CD4-positive, CD25-positive, alpha-beta regulatory T cell (primary cell): ENCODE data around the gene MICAL3. TPM values are rescaled to one million over a fixed set of nuclear protein-coding genes. Genes with fewer than 3 reads are reported as not detected.

Experiments used
- ATAC-seq, 2 donors: fragments of 150-1000 bp; cut with Tn5 transposase; one replicate each; pipeline ENCODE4 v1.10.0; 2021; ENCODE audit warnings: low read depth in 2 of 2, moderate number of reproducible peaks in 2 of 2, moderate library complexity in 1 of 2
- DNase-seq, 3 donors: peaks; one replicate each; pipeline versions ENCODE4 v3.0.0 to v3.0.0-alpha.2; 2012 to 2022; ENCODE audit warnings: mixed read lengths in 1 of 3
- H3K27ac ChIP-seq: one replicate; pipeline ENCODE4 v1.7.0; 2013; ENCODE audit warnings: mild to moderate bottlenecking, low read length; ENCODE audit not compliant: insufficient read depth, poor library complexity, severe bottlenecking
- H3K27me3 ChIP-seq: one replicate; pipeline ENCODE4 v1.7.0; 2013; ENCODE audit warnings: low read length; ENCODE audit not compliant: control insufficient read depth, insufficient read depth
- H3K36me3 ChIP-seq: one replicate; pipeline ENCODE4 v1.7.0; 2013; ENCODE audit warnings: mild to moderate bottlenecking, low read length, moderate library complexity; ENCODE audit not compliant: control insufficient read depth, insufficient read depth
- H3K4me1 ChIP-seq: 2 replicates; pipeline ENCODE4 v1.7.0; 2013; ENCODE audit warnings: mild to moderate bottlenecking, low read length; ENCODE audit not compliant: insufficient read depth, control insufficient read depth, poor library complexity, severe bottlenecking
- H3K4me3 ChIP-seq: one replicate; pipeline ENCODE4 v1.7.0; 2013; ENCODE audit warnings: low read depth, mild to moderate bottlenecking, low read length, moderate library complexity
- H3K9me3 ChIP-seq, 2 experiments: 1 replicate in 1 of 2; 2 replicates in 1 of 2; pipeline ENCODE4 v1.7.0; 2013; ENCODE audit warnings: low read length in 2 of 2, mild to moderate bottlenecking in 1 of 2, moderate library complexity in 1 of 2; ENCODE audit not compliant: control insufficient read depth in 2 of 2
- H3K27ac Mint-ChIP-seq, 3 donors: one replicate each; pipeline ENCODE4 v1.8.0; 2020 to 2022; ENCODE audit warnings: mild to moderate bottlenecking in 3 of 3, mixed read lengths in 3 of 3, moderate library complexity in 2 of 3
- H3K27me3 Mint-ChIP-seq: one replicate; pipeline ENCODE4 v1.8.0; 2022; ENCODE audit warnings: mild to moderate bottlenecking, mixed read lengths
- H3K36me3 Mint-ChIP-seq: one replicate; pipeline ENCODE4 v1.8.0; 2020; ENCODE audit warnings: mixed read lengths
- H3K4me1 Mint-ChIP-seq, 4 donors: one replicate each; pipeline ENCODE4 v1.8.0; 2020 to 2022; ENCODE audit warnings: mixed read lengths in 4 of 4, mild to moderate bottlenecking in 1 of 4
- H3K4me3 Mint-ChIP-seq, 4 donors: one replicate each; pipeline ENCODE4 v1.8.0; 2020 to 2022; ENCODE audit warnings: mild to moderate bottlenecking in 4 of 4, mixed read lengths in 4 of 4, moderate library complexity in 3 of 4
- H3K9me3 Mint-ChIP-seq, 7 donors: one replicate each; pipeline ENCODE4 v1.8.0; 2020 to 2022; ENCODE audit warnings: mixed read lengths in 7 of 7, mild to moderate bottlenecking in 3 of 7, moderate library complexity in 2 of 7
- polyA plus RNA-seq, 4 donors: library from polyadenylated mRNA; unstranded; fragments of 300-500 nt; fragmentation: Illumina TruSeq; gene quantifications; one replicate each; pipeline ENCODE4 v1.2.3, GENCODE V29; 2021
- total RNA-seq: library from RNA; stranded (reverse); gene quantifications from one replicate; pipeline ENCODE4 v1.2.3, GENCODE V29; 2022

MICAL3 gene
- total and polyA plus RNA-seq, 5 donors from 2014 or later: 0.71 to 39.9 (median 1.8) TPM

DNA sequence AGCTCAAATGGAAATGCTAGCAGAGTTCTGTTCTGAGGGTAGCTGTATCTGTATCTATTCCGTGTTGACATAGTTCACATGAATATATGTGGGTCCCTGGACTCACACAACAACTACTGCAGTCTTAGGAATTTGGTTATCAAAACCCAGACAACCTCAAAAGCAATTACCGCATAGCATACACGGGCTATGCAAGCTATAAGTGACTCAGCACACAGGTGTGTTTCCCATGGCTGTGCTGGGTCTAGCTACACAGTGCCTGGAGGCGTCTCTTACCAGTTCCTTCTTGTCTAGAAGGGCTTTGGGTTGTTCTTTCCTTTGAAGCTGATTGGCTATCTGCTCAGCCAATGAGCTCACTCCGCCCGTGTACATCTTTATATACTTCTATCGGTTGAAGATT is 151.9 kb downstream of the MICAL3 start:
- H3K36me3 ChIP-seq: peaks cover 40% of the 10 kb centered on the region
- Mint-ChIP-seq H3K4me3 (no peak overlapping the region), H3K9me3 (peaks cover 0 to 2% (median 0%) of the 10 kb centered on the region in 7 donors), H3K27me3 (no peaks in the 10 kb centered on the region), H3K4me1 (peaks cover 0 to 8% (median 2%) of the 10 kb centered on the region in 4 donors), H3K27ac (peak overlapping the region in 1 of 3 donors; percentile 53), H3K36me3 (peaks cover 22% of the 10 kb centered on the region)
- H3K27me3 ChIP-seq: no peaks in the 10 kb centered on the region
- ATAC-seq: no peak
- H3K9me3 ChIP-seq: no peaks in the 10 kb centered on the region
- no peak overlapping the region for H3K4me3 ChIP-seq
- no peak overlapping the region for H3K27ac ChIP-seq
- no peaks in the 10 kb centered on the region for H3K4me1 ChIP-seq
- no peak for DNase-seq

DNA sequence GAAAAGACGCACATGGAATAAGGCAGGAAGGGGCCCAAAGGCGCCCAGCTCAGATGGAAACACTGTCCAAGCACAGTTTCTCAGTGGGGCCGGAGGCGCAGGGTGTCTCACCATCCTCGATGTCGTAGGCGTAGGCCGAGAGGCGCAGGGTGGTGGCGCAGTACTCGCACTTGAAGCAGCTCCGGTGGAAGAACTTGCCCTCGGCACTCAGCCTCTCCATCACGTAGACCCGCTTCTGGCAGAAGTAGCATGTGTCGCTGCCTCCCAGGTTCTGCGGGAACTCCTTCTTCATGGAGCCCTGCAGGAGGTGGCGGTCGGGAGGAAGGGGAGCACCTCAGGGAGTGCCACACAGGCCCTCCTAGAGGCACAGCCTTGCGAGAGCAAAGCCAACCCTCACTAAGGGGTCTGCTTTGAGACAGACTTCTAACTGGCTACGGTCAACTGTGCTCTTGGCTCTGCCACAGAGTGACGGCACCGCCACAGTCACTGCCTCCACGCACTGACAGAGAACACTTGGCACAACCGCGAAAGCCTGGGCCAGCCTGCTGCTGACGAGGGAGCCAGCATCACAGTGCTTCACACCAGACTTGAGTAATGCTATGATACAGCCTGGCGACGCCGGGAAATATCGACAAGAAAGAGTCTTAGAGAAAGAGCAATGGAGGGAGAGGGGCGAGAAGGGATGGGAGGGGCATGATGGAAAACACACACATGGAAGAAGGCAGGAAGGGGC is 152.5 kb downstream of the MICAL3 start:
- Histone ChIP-seq H3K27me3 (no peaks in the 10 kb centered on the region), H3K27ac (no peak overlapping the region), H3K9me3 (no peaks in the 10 kb centered on the region), H3K4me3 (no peak overlapping the region), H3K4me1 (no peaks in the 10 kb centered on the region), H3K36me3 (peaks cover 40% of the 10 kb centered on the region)
- Mint-ChIP-seq H3K27ac (no peak overlapping the region), H3K36me3 (peaks cover 22% of the 10 kb centered on the region), H3K9me3 (peaks cover 0 to 2% (median 0%) of the 10 kb centered on the region in 7 donors), H3K4me3 (no peak overlapping the region), H3K4me1 (peaks cover 0 to 8% (median 2%) of the 10 kb centered on the region in 4 donors), H3K27me3 (no peaks in the 10 kb centered on the region)
- DNase-seq (no peak), ATAC-seq (no peak)

DNA sequence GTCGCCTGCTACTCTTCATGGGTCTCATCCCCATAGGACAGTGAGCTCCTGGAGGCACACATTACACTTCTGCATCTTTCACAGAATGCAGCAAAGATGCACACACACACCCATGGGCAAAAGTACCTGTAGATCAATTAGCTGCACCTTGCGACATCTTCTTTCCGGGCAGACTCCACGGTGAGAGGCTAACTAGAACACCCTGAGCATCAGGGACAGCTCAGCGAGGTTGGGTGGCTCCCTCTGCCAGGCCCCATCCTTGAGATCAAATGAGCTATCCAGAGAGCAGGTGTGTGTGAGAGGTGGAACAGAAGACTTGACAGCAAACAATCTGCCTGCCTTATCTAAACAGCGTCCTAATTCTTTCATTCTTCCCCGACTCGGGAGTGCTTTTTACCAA is 154.0 kb downstream of the MICAL3 start:
- H3K27me3 Mint-ChIP-seq: no peaks in the 10 kb centered on the region
- Histone ChIP-seq H3K36me3 (peaks cover 40% of the 10 kb centered on the region), H3K27ac (no peak overlapping the region), H3K27me3 (no peaks in the 10 kb centered on the region), H3K4me3 (no peak overlapping the region), H3K9me3 (no peaks in the 10 kb centered on the region), H3K4me1 (no peaks in the 10 kb centered on the region)
- DNase-seq (no peak), ATAC-seq (no peak)
- H3K4me3 Mint-ChIP-seq: no peak overlapping the region
- no peak overlapping the region for H3K27ac Mint-ChIP-seq
- H3K4me1 Mint-ChIP-seq: peaks cover 0 to 8% (median 2%) of the 10 kb centered on the region in 4 donors
- H3K36me3 Mint-ChIP-seq: peaks cover 22% of the 10 kb centered on the region
- H3K9me3 Mint-ChIP-seq: peaks cover 0 to 2% (median 0%) of the 10 kb centered on the region in 7 donors

DNA sequence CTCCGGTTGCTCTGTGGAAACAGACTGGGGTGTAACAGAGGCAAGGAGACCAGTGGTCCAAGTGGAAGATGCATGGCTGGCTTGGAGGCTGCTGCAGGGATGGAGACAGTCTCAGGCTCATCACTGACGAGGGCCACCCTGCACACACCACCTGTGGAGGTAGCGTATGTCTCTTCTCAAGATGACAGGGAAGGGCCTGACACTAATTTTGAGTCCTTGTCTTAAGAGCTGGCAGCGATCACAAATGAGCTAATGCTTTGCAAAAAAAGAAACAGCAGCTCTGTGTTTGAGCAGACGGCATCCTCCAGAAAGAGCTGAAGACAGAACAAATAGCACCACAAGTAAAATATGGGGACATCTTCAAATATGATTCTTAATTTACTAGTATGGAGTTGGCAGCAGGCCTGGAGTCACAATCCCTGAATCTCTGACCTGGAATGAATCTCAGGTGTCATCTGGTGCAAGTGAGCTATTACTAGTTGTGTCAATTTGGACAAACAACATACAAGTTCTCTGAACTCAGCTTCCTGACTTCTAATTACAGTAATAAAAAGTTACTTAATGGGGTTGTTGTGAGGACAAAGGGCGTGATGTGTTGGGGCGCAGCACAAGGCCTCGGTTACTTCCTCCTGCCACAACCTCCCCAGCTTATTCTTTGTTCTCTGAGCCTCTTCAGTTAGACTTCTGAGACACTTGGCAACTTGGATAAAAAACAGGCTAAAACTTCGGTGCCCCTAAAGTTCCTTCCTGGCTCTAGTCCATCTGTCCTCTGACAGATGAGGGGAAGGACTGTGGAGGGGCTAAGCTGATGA is 154.9 kb downstream of the MICAL3 start:
- H3K36me3 Mint-ChIP-seq: peaks cover 22% of the 10 kb centered on the region
- peaks cover 0 to 2% (median 0%) of the 10 kb centered on the region in 7 donors for H3K9me3 Mint-ChIP-seq
- no peaks in the 10 kb centered on the region for H3K27me3 Mint-ChIP-seq
- H3K27ac ChIP-seq: no peak overlapping the region
- no peak overlapping the region for H3K4me3 ChIP-seq
- no peaks in the 10 kb centered on the region for H3K4me1 ChIP-seq
- no peak overlapping the region for H3K4me3 Mint-ChIP-seq
- H3K9me3 ChIP-seq: no peaks in the 10 kb centered on the region
- DNase-seq (no peak), ATAC-seq (no peak)
- H3K36me3 ChIP-seq: peaks cover 43% of the 10 kb centered on the region
- peak overlapping the region in 2 of 3 donors; percentile 12 to 73 for H3K27ac Mint-ChIP-seq
- H3K4me1 Mint-ChIP-seq: peaks cover 0 to 8% (median 2%) of the 10 kb centered on the region in 4 donors
- H3K27me3 ChIP-seq: no peaks in the 10 kb centered on the region

DNA sequence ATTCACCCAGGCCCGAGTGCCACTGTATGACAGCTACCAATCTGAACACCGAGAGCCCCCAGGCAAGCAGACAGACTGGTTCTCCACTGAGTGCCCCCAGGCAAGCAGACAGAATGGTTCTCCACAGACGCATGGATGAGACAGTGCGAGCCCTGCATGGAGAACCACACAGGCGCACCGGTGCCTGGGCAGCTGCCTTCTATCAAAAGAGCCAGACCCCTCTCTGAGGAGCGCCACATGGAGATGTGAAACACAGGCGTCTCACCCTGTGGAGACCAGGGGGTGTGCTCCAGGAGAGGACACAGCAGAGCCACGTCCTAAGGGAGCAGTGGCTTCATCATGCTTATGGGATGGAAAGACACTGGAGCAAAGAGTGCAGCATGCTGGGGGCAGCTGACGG is 155.6 kb downstream of the MICAL3 start:
- Histone ChIP-seq H3K36me3 (peaks cover 50% of the 10 kb centered on the region), H3K27ac (no peak overlapping the region), H3K9me3 (no peaks in the 10 kb centered on the region), H3K27me3 (no peaks in the 10 kb centered on the region), H3K4me1 (no peaks in the 10 kb centered on the region), H3K4me3 (no peak overlapping the region)
- Mint-ChIP-seq H3K27me3 (no peaks in the 10 kb centered on the region), H3K4me3 (no peak overlapping the region), H3K36me3 (peaks cover 26% of the 10 kb centered on the region), H3K27ac (peak overlapping the region in 1 of 3 donors; percentile 12), H3K9me3 (peaks cover 0 to 2% (median 0%) of the 10 kb centered on the region in 7 donors), H3K4me1 (peaks cover 0 to 8% (median 2%) of the 10 kb centered on the region in 4 donors)
- ATAC-seq (no peak), DNase-seq (no peak)

DNA sequence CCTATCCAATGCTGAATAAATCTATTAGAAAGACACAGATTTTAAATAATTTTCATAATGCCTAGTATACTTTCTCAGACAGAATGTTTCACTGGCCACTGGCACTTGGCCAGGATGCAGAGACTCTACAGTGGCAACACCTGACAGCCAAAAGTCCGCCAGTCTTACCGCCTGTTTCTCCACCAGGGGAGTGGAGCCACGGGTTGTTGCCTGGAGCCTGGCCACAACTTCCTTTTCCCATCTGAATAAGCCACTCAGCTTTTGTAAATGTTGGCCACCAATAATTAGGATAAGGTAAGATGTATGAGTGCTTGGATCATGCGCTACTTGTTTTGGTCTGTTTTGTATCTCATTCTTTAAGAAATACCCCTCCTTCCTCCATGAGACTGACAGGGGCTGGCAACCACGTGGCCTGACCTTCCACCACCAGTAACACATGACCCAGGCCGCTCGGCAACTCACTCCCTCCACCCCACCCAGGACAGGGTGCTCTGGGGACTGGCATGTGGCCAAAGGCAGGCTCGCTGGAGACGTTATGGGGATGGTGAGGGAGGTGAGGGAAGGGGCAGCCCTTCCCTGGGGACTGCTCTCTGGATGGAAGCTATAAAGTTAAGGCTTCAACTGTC is 157.1 kb downstream of the MICAL3 start:
- no peak for DNase-seq
- Histone ChIP-seq H3K27me3 (no peaks in the 10 kb centered on the region), H3K27ac (no peak overlapping the region), H3K9me3 (no peaks in the 10 kb centered on the region), H3K4me1 (no peaks in the 10 kb centered on the region), H3K4me3 (no peak overlapping the region), H3K36me3 (peaks cover 51% of the 10 kb centered on the region)
- Mint-ChIP-seq H3K27me3 (no peaks in the 10 kb centered on the region), H3K27ac (peak overlapping the region in 2 of 3 donors; percentile 36 to 48), H3K36me3 (peaks cover 37% of the 10 kb centered on the region), H3K4me1 (peaks cover 0 to 8% (median 2%) of the 10 kb centered on the region in 4 donors), H3K9me3 (peaks cover 0 to 2% (median 0%) of the 10 kb centered on the region in 7 donors), H3K4me3 (no peak overlapping the region)
- no peak for ATAC-seq

DNA sequence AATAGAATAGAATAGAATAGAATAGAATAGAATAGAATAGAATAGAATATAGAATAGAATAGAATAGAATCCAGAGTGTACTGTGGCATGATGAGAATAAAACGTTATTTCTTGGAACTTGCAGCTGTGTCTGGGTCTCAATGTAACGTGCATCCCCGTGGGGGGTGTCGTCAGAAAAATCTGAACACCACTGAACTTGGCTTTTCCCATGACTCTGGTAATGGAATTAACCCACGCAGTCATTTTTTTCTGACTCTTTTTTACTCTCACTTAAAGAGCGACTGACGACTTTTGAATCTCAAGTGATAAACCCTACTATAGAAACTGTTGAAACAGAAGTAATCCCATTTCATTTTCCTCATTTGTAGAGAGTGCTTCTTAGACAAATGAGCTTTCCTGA is 157.7 kb downstream of the MICAL3 start:
- peaks cover 45% of the 10 kb centered on the region for H3K36me3 ChIP-seq
- no peak overlapping the region for H3K27ac ChIP-seq
- no peaks in the 10 kb centered on the region for H3K27me3 Mint-ChIP-seq
- H3K9me3 Mint-ChIP-seq: peaks cover 0 to 2% (median 0%) of the 10 kb centered on the region in 7 donors
- ATAC-seq: no peak
- DNase-seq: no peak
- no peak overlapping the region for H3K4me3 ChIP-seq
- H3K4me3 Mint-ChIP-seq: no peak overlapping the region
- H3K4me1 Mint-ChIP-seq: peaks cover 0 to 8% (median 2%) of the 10 kb centered on the region in 4 donors
- peaks cover 37% of the 10 kb centered on the region for H3K36me3 Mint-ChIP-seq
- no peaks in the 10 kb centered on the region for H3K27me3 ChIP-seq
- H3K4me1 ChIP-seq: no peaks in the 10 kb centered on the region
- no peaks in the 10 kb centered on the region for H3K9me3 ChIP-seq
- peak overlapping the region in 2 of 3 donors; percentile 36 to 45 for H3K27ac Mint-ChIP-seq
